PC-3 (cell line): Measurements from ENCODE around the gene NACC2.

ENCODE experiments used
- EZH2 ChIP-seq: fragments of 300-600 bp; sonication (generic); IDR thresholded peaks from one replicate; pipeline ENCODE4 v1.6.1; 2017; ENCODE audit warnings: antibody characterized with exemption, mild to moderate bottlenecking, low read length; ENCODE audit not compliant: unreplicated experiment
- EZH2phosphoT487 ChIP-seq: fragments of 300-600 bp; sonication (generic); IDR thresholded peaks from 2 replicates; pipeline ENCODE4 v1.6.1; 2018; ENCODE audit warnings: mild to moderate bottlenecking, antibody characterized with exemption, low read length, borderline replicate concordance
- TF ChIP-seq, protein P1 (sequence below): fragments of 300-600 bp; sonication (generic); conservative IDR thresholded peaks from 2 replicates; pipeline ENCODE4 v1.5.1; 2017; ENCODE audit warnings: antibody characterized with exemption, low read depth, mild to moderate bottlenecking, low read length

DNA sequence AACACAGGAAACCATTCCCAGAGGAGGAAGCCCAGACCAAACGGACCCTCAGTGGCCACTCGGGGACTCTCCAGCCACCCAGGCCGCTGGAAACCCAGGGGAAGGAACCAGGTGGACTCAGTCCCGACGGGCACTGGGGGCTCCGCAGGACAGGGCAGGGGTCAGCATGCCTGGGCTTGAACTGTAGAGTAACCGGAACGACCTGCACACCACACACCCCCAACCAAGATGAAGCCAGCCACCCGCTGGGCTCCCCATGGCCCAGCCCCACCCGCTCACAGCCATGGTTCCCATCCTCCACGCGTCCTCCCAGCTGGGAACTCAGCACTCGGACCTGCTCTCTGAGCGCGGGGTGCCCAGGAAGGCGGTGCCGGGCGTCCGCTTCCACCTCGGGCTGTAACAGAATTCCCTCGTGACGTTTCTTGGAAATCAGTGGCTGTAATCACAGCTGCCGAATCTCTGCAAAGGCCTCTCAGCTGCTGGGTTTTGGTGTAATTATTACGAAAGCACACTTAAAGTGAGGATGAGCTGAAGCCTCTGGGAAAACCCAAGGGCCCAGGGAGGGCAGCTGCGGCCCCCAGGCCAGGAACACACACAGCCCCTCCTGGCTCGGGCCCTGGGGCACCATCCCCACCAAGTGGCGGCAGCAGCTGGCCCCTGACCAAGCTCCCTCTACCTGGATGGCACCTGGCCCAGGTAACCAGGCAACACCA is 13.8 kb downstream of the NACC2 start:
- TF ChIP-seq, protein P1, sequence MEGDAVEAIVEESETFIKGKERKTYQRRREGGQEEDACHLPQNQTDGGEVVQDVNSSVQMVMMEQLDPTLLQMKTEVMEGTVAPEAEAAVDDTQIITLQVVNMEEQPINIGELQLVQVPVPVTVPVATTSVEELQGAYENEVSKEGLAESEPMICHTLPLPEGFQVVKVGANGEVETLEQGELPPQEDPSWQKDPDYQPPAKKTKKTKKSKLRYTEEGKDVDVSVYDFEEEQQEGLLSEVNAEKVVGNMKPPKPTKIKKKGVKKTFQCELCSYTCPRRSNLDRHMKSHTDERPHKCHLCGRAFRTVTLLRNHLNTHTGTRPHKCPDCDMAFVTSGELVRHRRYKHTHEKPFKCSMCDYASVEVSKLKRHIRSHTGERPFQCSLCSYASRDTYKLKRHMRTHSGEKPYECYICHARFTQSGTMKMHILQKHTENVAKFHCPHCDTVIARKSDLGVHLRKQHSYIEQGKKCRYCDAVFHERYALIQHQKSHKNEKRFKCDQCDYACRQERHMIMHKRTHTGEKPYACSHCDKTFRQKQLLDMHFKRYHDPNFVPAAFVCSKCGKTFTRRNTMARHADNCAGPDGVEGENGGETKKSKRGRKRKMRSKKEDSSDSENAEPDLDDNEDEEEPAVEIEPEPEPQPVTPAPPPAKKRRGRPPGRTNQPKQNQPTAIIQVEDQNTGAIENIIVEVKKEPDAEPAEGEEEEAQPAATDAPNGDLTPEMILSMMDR: no peak
- TF ChIP-seq EZH2phosphoT487: no peak
- TF ChIP-seq EZH2: no peak
